ENCODE data around the gene ST6GAL2. TPM values are rescaled to one million over a fixed set of nuclear protein-coding genes. Genes with fewer than 3 reads are reported as not detected.

The ST6GAL2 gene
- polyA plus RNA-seq, 1 of the 3 experiments (the other 2 are of a cell fraction): 0.77 TPM

GRCh38 chr2:106899786-106900530 lies 14.0 kb upstream of the ST6GAL2 start:
- CTCF ChIA-PET: interaction anchor here (0.7 to 1.4 kb wide), 2 partner anchors 9 to 14 kb away, joined by 3 to 4 read pairs; partner anchors contain the start of gene ST6GAL2
- no peaks in the 10 kb centered on the region for H3K9me2 ChIP-seq

More at GRCh38 chr2:106899786-106900530, 14.0 kb upstream of the ST6GAL2 start:
- no peak overlapping the region for H3K27ac ChIP-seq (ENCODE audit: low read depth in 2 of 2, low read length in 1 of 2)
- H3K4me1 ChIP-seq (ENCODE audit: control insufficient read depth in 1 of 2, insufficient read depth in 2 of 2, low read depth in 1 of 2, low read length in 1 of 2): no peaks in the 10 kb centered on the region
- no peak overlapping the region for H2AFZ ChIP-seq (ENCODE audit: low read depth)
- H3K79me2 ChIP-seq (ENCODE audit: insufficient read depth): no peaks in the 10 kb centered on the region
- no peak overlapping the region for H3K4me2 ChIP-seq
- 58% methylated on average over 7 of the region's 7 CpGs for WGBS (ENCODE audit: low lambda C conversion rate)
- H3K36me3 ChIP-seq (replicated peaks in 1 of 2; ENCODE audit: control insufficient read depth in 1 of 2, insufficient read depth in 2 of 2, low read length in 1 of 2): no peaks in the 10 kb centered on the region
- no peaks in the 10 kb centered on the region for H4K20me1 ChIP-seq (ENCODE audit: insufficient read depth)
- H3K9me3 ChIP-seq: no peaks in the 10 kb centered on the region
- TF ChIP-seq RAD21 (IDR thresholded peaks at IDR 0.05; ENCODE audit: low read length) (no peak), GABPA (IDR thresholded peaks at IDR 0.05; ENCODE audit: low read depth) (no peak), RFX5 (IDR thresholded peaks at IDR 0.05; ENCODE audit: low read length) (no peak), FOSL2 (IDR thresholded peaks at IDR 0.05; ENCODE audit: borderline replicate concordance, low read depth) (no peak), FOXM1 (IDR thresholded peaks at IDR 0.05; ENCODE audit: low read depth) (no peak), YY1 (IDR thresholded peaks at IDR 0.05; ENCODE audit: low read depth) (no peak), TEAD4 (IDR thresholded peaks at IDR 0.05; ENCODE audit: borderline replicate concordance, insufficient read depth) (no peak), NRF1 (IDR thresholded peaks at IDR 0.05; ENCODE audit: low read depth, low read length) (no peak), POLR2AphosphoS5 (IDR thresholded peaks at IDR 0.05; ENCODE audit: low read depth, low read length) (no peak)
- TF ChIP-seq, protein P1, sequence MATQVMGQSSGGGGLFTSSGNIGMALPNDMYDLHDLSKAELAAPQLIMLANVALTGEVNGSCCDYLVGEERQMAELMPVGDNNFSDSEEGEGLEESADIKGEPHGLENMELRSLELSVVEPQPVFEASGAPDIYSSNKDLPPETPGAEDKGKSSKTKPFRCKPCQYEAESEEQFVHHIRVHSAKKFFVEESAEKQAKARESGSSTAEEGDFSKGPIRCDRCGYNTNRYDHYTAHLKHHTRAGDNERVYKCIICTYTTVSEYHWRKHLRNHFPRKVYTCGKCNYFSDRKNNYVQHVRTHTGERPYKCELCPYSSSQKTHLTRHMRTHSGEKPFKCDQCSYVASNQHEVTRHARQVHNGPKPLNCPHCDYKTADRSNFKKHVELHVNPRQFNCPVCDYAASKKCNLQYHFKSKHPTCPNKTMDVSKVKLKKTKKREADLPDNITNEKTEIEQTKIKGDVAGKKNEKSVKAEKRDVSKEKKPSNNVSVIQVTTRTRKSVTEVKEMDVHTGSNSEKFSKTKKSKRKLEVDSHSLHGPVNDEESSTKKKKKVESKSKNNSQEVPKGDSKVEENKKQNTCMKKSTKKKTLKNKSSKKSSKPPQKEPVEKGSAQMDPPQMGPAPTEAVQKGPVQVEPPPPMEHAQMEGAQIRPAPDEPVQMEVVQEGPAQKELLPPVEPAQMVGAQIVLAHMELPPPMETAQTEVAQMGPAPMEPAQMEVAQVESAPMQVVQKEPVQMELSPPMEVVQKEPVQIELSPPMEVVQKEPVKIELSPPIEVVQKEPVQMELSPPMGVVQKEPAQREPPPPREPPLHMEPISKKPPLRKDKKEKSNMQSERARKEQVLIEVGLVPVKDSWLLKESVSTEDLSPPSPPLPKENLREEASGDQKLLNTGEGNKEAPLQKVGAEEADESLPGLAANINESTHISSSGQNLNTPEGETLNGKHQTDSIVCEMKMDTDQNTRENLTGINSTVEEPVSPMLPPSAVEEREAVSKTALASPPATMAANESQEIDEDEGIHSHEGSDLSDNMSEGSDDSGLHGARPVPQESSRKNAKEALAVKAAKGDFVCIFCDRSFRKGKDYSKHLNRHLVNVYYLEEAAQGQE (IDR thresholded peaks at IDR 0.05; ENCODE audit: low read depth, low read length): no peak
- TF ChIP-seq, protein P2, sequence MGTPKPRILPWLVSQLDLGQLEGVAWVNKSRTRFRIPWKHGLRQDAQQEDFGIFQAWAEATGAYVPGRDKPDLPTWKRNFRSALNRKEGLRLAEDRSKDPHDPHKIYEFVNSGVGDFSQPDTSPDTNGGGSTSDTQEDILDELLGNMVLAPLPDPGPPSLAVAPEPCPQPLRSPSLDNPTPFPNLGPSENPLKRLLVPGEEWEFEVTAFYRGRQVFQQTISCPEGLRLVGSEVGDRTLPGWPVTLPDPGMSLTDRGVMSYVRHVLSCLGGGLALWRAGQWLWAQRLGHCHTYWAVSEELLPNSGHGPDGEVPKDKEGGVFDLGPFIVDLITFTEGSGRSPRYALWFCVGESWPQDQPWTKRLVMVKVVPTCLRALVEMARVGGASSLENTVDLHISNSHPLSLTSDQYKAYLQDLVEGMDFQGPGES (IDR thresholded peaks at IDR 0.05; ENCODE audit: low read depth, low read length): no peak
- TF ChIP-seq, protein P3, sequence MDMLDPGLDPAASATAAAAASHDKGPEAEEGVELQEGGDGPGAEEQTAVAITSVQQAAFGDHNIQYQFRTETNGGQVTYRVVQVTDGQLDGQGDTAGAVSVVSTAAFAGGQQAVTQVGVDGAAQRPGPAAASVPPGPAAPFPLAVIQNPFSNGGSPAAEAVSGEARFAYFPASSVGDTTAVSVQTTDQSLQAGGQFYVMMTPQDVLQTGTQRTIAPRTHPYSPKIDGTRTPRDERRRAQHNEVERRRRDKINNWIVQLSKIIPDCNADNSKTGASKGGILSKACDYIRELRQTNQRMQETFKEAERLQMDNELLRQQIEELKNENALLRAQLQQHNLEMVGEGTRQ (IDR thresholded peaks at IDR 0.05; ENCODE audit: borderline replicate concordance, low read depth, low read length): no peak
- TF ChIP-seq, protein P4, sequence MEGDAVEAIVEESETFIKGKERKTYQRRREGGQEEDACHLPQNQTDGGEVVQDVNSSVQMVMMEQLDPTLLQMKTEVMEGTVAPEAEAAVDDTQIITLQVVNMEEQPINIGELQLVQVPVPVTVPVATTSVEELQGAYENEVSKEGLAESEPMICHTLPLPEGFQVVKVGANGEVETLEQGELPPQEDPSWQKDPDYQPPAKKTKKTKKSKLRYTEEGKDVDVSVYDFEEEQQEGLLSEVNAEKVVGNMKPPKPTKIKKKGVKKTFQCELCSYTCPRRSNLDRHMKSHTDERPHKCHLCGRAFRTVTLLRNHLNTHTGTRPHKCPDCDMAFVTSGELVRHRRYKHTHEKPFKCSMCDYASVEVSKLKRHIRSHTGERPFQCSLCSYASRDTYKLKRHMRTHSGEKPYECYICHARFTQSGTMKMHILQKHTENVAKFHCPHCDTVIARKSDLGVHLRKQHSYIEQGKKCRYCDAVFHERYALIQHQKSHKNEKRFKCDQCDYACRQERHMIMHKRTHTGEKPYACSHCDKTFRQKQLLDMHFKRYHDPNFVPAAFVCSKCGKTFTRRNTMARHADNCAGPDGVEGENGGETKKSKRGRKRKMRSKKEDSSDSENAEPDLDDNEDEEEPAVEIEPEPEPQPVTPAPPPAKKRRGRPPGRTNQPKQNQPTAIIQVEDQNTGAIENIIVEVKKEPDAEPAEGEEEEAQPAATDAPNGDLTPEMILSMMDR (IDR thresholded peaks at IDR 0.05): no peak
- TF ChIP-seq, protein P5, sequence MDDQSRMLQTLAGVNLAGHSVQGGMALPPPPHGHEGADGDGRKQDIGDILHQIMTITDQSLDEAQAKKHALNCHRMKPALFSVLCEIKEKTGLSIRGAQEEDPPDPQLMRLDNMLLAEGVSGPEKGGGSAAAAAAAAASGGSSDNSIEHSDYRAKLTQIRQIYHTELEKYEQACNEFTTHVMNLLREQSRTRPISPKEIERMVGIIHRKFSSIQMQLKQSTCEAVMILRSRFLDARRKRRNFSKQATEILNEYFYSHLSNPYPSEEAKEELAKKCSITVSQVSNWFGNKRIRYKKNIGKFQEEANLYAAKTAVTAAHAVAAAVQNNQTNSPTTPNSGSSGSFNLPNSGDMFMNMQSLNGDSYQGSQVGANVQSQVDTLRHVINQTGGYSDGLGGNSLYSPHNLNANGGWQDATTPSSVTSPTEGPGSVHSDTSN (IDR thresholded peaks at IDR 0.05): no peak
- no peak overlapping the region for H3K4me3 ChIP-seq (ENCODE audit: low read depth in 2 of 2, low read length in 1 of 2)
- no peak for DNase-seq
- no peaks in the 10 kb centered on the region for H3K27me3 ChIP-seq (ENCODE audit: insufficient read depth)
- H3F3A ChIP-seq (replicated peaks; ENCODE audit: insufficient read depth): no peaks in the 10 kb centered on the region
- POLR2A ChIA-PET: no interaction called here
- no peak overlapping the region for H3K9ac ChIP-seq
